Aorta (tissue), 5 donors: ENCODE data around the gene OR1D5. TPM values are rescaled to one million over a fixed set of nuclear protein-coding genes. Genes with fewer than 3 reads are reported as not detected.

Source experiments
- ATAC-seq: fragments of 200-7000 bp; cut with Tn5 transposase; one replicate; pipeline ENCODE4 v1.9.1; 2022; ENCODE audit warnings: moderate library complexity; ENCODE audit not compliant: low FRiP score
- DNase-seq, 2 donors: peaks; one replicate each; pipeline ENCODE4 v3.0.0-alpha.2; 2020
- H3K27ac ChIP-seq, 2 donors: one replicate each; pipeline ENCODE4 v1.5.1; 2013; ENCODE audit warnings: low read length in 2 of 2, mild to moderate bottlenecking in 2 of 2, moderate library complexity in 2 of 2, control low read depth in 1 of 2, inconsistent platforms in 1 of 2, low read depth in 1 of 2
- H3K27me3 ChIP-seq, 2 donors: one replicate each; pipeline ENCODE4 v1.6.1; 2013; ENCODE audit warnings: control low read depth in 1 of 2, low read length in 1 of 2, mild to moderate bottlenecking in 1 of 2, moderate library complexity in 1 of 2; ENCODE audit not compliant: insufficient read depth in 2 of 2, control insufficient read depth in 1 of 2
- H3K36me3 ChIP-seq, 2 donors: one replicate each; pipeline ENCODE4 v1.6.1; 2013; ENCODE audit warnings: control low read depth in 1 of 2, low read length in 1 of 2, mild to moderate bottlenecking in 1 of 2; ENCODE audit not compliant: insufficient read depth in 2 of 2, control insufficient read depth in 1 of 2
- H3K4me1 ChIP-seq, 2 donors: one replicate each; pipeline ENCODE4 v1.6.1; 2013; ENCODE audit warnings: low read length in 2 of 2, control low read depth in 1 of 2, mild to moderate bottlenecking in 1 of 2, moderate library complexity in 1 of 2; ENCODE audit not compliant: insufficient read depth in 2 of 2, control insufficient read depth in 1 of 2
- H3K4me3 ChIP-seq, 2 donors: one replicate each; pipeline ENCODE4 v1.5.1; 2013; ENCODE audit warnings: low read length in 2 of 2, control low read depth in 1 of 2, mild to moderate bottlenecking in 1 of 2
- H3K9me3 ChIP-seq: one replicate; pipeline ENCODE4 v1.6.1; 2013; ENCODE audit warnings: mild to moderate bottlenecking, low read length; ENCODE audit not compliant: control insufficient read depth
- whole genome bisulfite sequencing, 2 donors: extraction: QIAGEN DNeasy Blood & Tissue Kit; methylation state at CpG; one replicate each; pipeline ENCODE4 v1.1.7; 2013; 5-methylcytosine and 5-hydroxymethylcytosine counted together
- intact Hi-C, 2 donors: fragments of 100-400 bp; cut with DNase I; formaldehyde crosslinking; loops; one replicate each; pipeline versions ENCODE4 v1.14.2 to v1.15.0; 2022
- polyA plus RNA-seq, 2 donors: library from polyadenylated mRNA; stranded (reverse); fragments of 200-250 nt; gene quantifications; one replicate each; pipeline ENCODE4 v1.2.3, GENCODE V29; 2013
- total RNA-seq, 2 donors: library from RNA; stranded (reverse); fragmentation: NEBNext Ultra II Directional; extraction: Animal tissue kit (Norgen Biotek cat#: 25700); gene quantifications; one replicate each; pipeline ENCODE4 v1.2.1, GENCODE V29; 2021
- donor health status: healthy with polysubstance abuse.
- donor health status: Bipolar disorder and iron deficiency.
- donor health status: DM: no; HTN: no; CAD: no.
- donor health status: DM: no; HTN: no; CAD: no.
- donor health status: DM: yes; HTN: yes; CAD: no.

OR1D5 gene
- total and polyA plus RNA-seq, 4 donors = not detected

DNA sequence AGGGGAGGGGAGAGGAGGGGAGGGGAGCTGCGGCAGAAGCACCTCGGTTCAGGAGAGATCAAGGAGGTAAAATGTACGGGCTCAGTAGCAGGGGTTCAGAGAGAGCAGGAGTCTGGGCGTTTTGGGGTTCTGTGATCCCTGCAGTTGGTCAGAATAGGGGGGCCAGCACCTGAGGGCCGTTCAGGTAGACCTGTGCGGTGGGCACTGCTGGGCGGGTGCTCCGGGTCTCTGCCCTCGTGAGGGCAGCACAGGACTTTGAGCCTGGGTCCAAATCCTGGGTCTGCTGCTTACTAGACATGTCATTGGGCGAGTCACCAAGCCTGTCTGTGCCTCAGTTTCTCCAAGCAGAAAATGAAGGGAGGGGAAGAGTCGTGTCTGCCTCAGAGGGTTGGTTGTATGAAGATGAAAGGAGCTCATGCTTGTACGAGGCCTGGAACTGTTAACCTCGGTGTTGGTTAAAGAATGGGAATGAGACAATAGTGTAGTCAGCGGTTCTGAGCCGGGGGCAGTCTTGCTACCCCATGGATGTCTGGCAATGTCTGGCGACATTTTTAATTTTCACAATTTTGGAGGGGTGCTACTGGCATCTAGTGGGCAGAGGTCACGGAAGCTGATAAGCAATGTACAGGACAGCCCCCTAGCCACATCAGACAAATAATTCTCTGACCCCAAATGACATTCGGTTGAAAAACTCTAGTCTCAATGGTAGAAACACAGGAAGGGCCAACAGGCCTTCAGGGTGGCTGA lies 35.4 kb downstream of the OR1D5 start:
- H3K4me1 ChIP-seq = no peaks in the 10 kb centered on the region
- H3K36me3 ChIP-seq = no peaks in the 10 kb centered on the region
- no peaks in the 10 kb centered on the region for H3K27me3 ChIP-seq
- H3K4me3 ChIP-seq = no peak overlapping the region
- DNase-seq (peak in 1 of 2 donors; percentile 54), ATAC-seq (no peak)
- H3K27ac ChIP-seq = no peak overlapping the region
- WGBS, 2 donors = 90 to 92% methylated on average over 18 of the region's 18 CpGs
- intact Hi-C loops = no loop called here
- H3K9me3 ChIP-seq = no peaks in the 10 kb centered on the region

DNA sequence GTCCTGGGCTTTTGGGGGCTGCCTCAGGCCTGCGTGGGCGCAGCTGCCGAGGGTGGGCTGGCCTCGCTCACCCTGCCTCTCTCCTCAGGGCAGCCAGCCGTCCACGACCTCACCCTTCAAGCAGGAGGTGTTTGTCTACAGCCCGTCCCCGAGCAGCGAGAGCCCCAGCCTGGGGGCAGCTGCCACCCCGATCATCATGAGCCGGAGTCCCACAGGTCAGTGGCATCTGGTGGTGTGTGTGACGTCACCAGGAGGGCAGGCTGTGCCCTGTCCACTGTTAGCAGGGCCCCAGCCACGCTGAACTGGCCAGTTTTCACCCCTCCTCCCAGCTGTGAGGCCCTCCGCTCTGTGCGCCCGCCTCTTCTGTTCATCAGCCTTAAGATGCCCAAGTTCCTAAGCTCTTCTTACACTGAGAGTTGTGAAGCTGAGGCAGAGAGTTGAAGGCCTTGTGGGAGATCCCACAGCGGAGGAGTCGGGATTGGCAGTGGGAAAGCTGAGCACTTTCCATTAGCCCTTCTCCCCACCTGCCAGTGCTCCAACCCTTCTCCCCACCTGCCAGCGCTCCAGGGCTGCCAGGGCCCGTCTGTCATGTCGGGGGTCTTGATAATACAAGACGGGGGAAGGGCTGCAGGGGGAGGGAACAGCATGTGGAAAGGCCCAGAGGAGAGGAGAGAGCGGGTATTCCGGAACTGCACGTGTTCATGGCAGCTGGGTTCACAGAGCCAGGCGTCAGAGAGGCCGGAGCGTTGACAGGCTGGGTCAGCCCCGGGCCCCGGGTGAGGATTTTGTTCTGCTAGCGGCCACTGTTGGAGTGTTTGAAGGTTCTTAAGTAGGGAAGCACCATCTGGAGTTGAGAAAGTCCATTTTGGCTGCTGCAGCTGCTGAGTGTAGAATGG lies 36.3 kb downstream of the OR1D5 start:
- ATAC-seq = no peak
- Histone ChIP-seq H3K36me3 (no peaks in the 10 kb centered on the region), H3K4me1 (no peaks in the 10 kb centered on the region), H3K27me3 (no peaks in the 10 kb centered on the region), H3K27ac (no peak overlapping the region), H3K9me3 (no peaks in the 10 kb centered on the region), H3K4me3 (no peak overlapping the region)
- peak in 1 of 2 donors; percentile 71 for DNase-seq
- WGBS, 2 donors = 80 to 86% methylated on average over 31 of the region's 31 CpGs
- intact Hi-C loops = no loop called here

- Histone ChIP-seq H3K9me3 (no peaks in the 10 kb centered on the region), H3K4me1 (no peaks in the 10 kb centered on the region), H3K36me3 (no peaks in the 10 kb centered on the region), H3K4me3 (no peak overlapping the region), H3K27me3 (no peaks in the 10 kb centered on the region), H3K27ac (no peak overlapping the region)
- DNase-seq = peak in 1 of 2 donors; percentile 72
- WGBS, 2 donors = 86 to 87% methylated on average over 26 of the region's 26 CpGs
- intact Hi-C loops = no loop called here
- ATAC-seq = no peak
Observed at GRCh38 chr17:3026125-3026855, 37.1 kb downstream of the OR1D5 start.

GRCh38 chr17:3025421-3026124 lies 37.8 kb downstream of the OR1D5 start:
- peaks cover 0 to 1% of the 10 kb centered on the region in 2 donors for H3K36me3 ChIP-seq
- no peak for ATAC-seq

GRCh38 chr17:3024346-3024745 lies 39.1 kb downstream of the OR1D5 start:
- H3K4me3 ChIP-seq = no peak overlapping the region
- peaks cover 0 to 1% of the 10 kb centered on the region in 2 donors for H3K36me3 ChIP-seq
- H3K4me1 ChIP-seq = no peaks in the 10 kb centered on the region
- H3K27ac ChIP-seq = no peak overlapping the region
- no peak for ATAC-seq
- 93 to 96% methylated on average over 2 of the region's 2 CpGs for WGBS, 2 donors
- intact Hi-C loops = no loop called here
- H3K27me3 ChIP-seq = no peaks in the 10 kb centered on the region
- H3K9me3 ChIP-seq = no peaks in the 10 kb centered on the region
- DNase-seq = no peak

More at GRCh38 chr17:3025421-3026124, 37.8 kb downstream of the OR1D5 start:
- DNase-seq = peak; percentile 21 to 53
- Histone ChIP-seq H3K27me3 (no peaks in the 10 kb centered on the region), H3K9me3 (no peaks in the 10 kb centered on the region), H3K4me3 (no peak overlapping the region), H3K27ac (no peak overlapping the region), H3K4me1 (no peaks in the 10 kb centered on the region)
- 91 to 97% methylated on average over 17 of the region's 17 CpGs for WGBS, 2 donors
- intact Hi-C loops = no loop called here

GRCh38 chr17:3022197-3022596 lies 41.2 kb downstream of the OR1D5 start:
- Histone ChIP-seq H3K27ac (no peak overlapping the region), H3K4me1 (no peaks in the 10 kb centered on the region), H3K27me3 (no peaks in the 10 kb centered on the region), H3K4me3 (no peak overlapping the region), H3K36me3 (peaks cover 0 to 1% of the 10 kb centered on the region in 2 donors), H3K9me3 (no peaks in the 10 kb centered on the region)
- 89 to 92% methylated on average over 4 of the region's 4 CpGs for WGBS, 2 donors
- intact Hi-C loops = no loop called here
- DNase-seq (no peak), ATAC-seq (no peak)

- no peak for ATAC-seq
- peaks cover 0 to 1% of the 10 kb centered on the region in 2 donors for H3K36me3 ChIP-seq
- 98% methylated on average over 16 of the region's 16 CpGs for WGBS, 2 donors
Observed at GRCh38 chr17:3020381-3020780, 43.0 kb downstream of the OR1D5 start.

DNA sequence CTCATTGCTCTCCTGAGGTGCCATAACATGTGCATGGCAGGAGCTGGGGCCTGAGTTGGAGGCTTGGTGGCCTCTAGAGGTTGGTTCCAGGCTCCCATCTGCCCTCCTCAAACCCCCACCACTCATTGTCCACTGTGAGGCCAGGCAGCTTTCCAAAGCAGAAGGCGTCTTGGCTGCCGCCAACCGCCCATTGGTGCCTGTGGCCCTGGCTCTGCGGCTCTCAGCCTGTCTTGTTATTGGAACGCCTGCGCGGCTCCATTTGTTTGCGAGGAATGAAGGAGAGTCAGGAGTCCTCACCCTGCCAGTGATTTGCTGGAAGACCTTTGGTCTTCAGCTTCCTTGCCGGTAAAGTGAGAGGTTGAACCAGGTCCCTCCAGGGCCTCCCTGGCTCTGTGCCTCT lies 43.6 kb downstream of the OR1D5 start:
- H3K4me1 ChIP-seq = no peaks in the 10 kb centered on the region
- H3K27me3 ChIP-seq = no peaks in the 10 kb centered on the region
- peak; percentile 32 to 53 for DNase-seq
- H3K36me3 ChIP-seq = peaks cover 0 to 1% of the 10 kb centered on the region in 2 donors
- no peak overlapping the region for H3K27ac ChIP-seq
- no peaks in the 10 kb centered on the region for H3K9me3 ChIP-seq
- whole genome bisulfite sequencing, 2 donors = 72 to 89% methylated on average over 9 of the region's 9 CpGs
- intact Hi-C loops = no loop called here
- no peak for ATAC-seq
- H3K4me3 ChIP-seq = no peak overlapping the region

More at GRCh38 chr17:3020381-3020780, 43.0 kb downstream of the OR1D5 start:
- H3K4me3 ChIP-seq = no peak overlapping the region
- no peaks in the 10 kb centered on the region for H3K9me3 ChIP-seq
- H3K27ac ChIP-seq = no peak overlapping the region
- H3K4me1 ChIP-seq = no peaks in the 10 kb centered on the region
- no peaks in the 10 kb centered on the region for H3K27me3 ChIP-seq
- intact Hi-C loops = no loop called here
- peak; percentile 14 to 20 for DNase-seq
